ENCODE results near the gene PIP4P1. TPM values are rescaled to one million over a fixed set of nuclear protein-coding genes. Genes with fewer than 3 reads are reported as not detected.

Gene PIP4P1
- total and polyA plus RNA-seq, 4 donors, result 22.2 to 46.7 (median 31.5) TPM

- no peak overlapping the region for H3K4me3 ChIP-seq
- ATAC-seq (ENCODE audit: insufficient read depth, low FRiP score) (no peak), DNase-seq (no peak)
- no peaks in the 10 kb centered on the region for H3K27me3 ChIP-seq (ENCODE audit: control insufficient read depth in 3 of 3, insufficient read depth in 3 of 3, low read length in 2 of 3)
- H3K4me1 ChIP-seq (ENCODE audit: control insufficient read depth in 5 of 5, insufficient read depth in 5 of 5, low read length in 5 of 5), result peaks cover 0 to 7% (median 5%) of the 10 kb centered on the region in 5 donors
- H3K27ac ChIP-seq (ENCODE audit: low read depth in 1 of 2, low read length in 1 of 2), result no peak overlapping the region
- no peaks in the 10 kb centered on the region for H3K9me3 ChIP-seq (ENCODE audit: control insufficient read depth in 4 of 4, insufficient read depth in 3 of 4, low read length in 3 of 4)
- H3K36me3 ChIP-seq (ENCODE audit: control insufficient read depth in 4 of 4, insufficient read depth in 4 of 4, low read length in 4 of 4), result no peaks in the 10 kb centered on the region
- 48 to 74% methylated on average over 7 of the region's 7 CpGs for WGBS, 2 donors
- no peak for TF ChIP-seq CTCF (IDR thresholded peaks at IDR 0.05; ENCODE audit: control extremely low read depth, extremely low read depth)
- no peak overlapping the region for H3K9ac ChIP-seq (ENCODE audit: insufficient read depth in 1 of 2, low read length in 2 of 2)
Measured at GRCh38 chr14:20417250-20418186, 43.7 kb downstream of the PIP4P1 start.

- WGBS, 2 donors, result 92 to 95% methylated on average over 2 of the region's 2 CpGs
- Histone ChIP-seq H3K27ac (ENCODE audit: low read depth in 1 of 2, low read length in 1 of 2) (no peak overlapping the region), H3K9me3 (ENCODE audit: control insufficient read depth in 4 of 4, insufficient read depth in 3 of 4, low read length in 3 of 4) (no peaks in the 10 kb centered on the region), H3K36me3 (ENCODE audit: control insufficient read depth in 4 of 4, insufficient read depth in 4 of 4, low read length in 4 of 4) (no peaks in the 10 kb centered on the region), H3K4me3 (no peak overlapping the region), H3K4me1 (ENCODE audit: control insufficient read depth in 5 of 5, insufficient read depth in 5 of 5, low read length in 5 of 5) (peaks cover 0 to 14% (median 5%) of the 10 kb centered on the region in 5 donors), H3K27me3 (ENCODE audit: control insufficient read depth in 3 of 3, insufficient read depth in 3 of 3, low read length in 2 of 3) (no peaks in the 10 kb centered on the region), H3K9ac (ENCODE audit: insufficient read depth in 1 of 2, low read length in 2 of 2) (no peak overlapping the region)
- ATAC-seq (ENCODE audit: insufficient read depth, low FRiP score) (no peak), DNase-seq (no peak)
- no peak for TF ChIP-seq CTCF (IDR thresholded peaks at IDR 0.05; ENCODE audit: control extremely low read depth, extremely low read depth)
Measured at GRCh38 chr14:20416223-20416622, 45.0 kb downstream of the PIP4P1 start.

GRCh38 chr14:20415782-20416206 lies 45.4 kb downstream of the PIP4P1 start:
- no peak overlapping the region for H3K27ac ChIP-seq (ENCODE audit: low read depth in 1 of 2, low read length in 1 of 2)
- DNase-seq (peak in 2 of 3 donors; percentile 62 to 67), ATAC-seq (ENCODE audit: insufficient read depth, low FRiP score) (no peak)
- TF ChIP-seq CTCF (IDR thresholded peaks at IDR 0.05; ENCODE audit: control extremely low read depth, extremely low read depth), result peak; percentile 41
- WGBS, 2 donors, result 33 to 38% methylated on average over 3 of the region's 3 CpGs
- no peak overlapping the region for H3K4me3 ChIP-seq
- peaks cover 0 to 14% (median 5%) of the 10 kb centered on the region in 5 donors for H3K4me1 ChIP-seq (ENCODE audit: control insufficient read depth in 5 of 5, insufficient read depth in 5 of 5, low read length in 5 of 5)
- H3K36me3 ChIP-seq (ENCODE audit: control insufficient read depth in 4 of 4, insufficient read depth in 4 of 4, low read length in 4 of 4), result no peaks in the 10 kb centered on the region
- peak overlapping the region in 1 of 2 donors; percentile 28 for H3K9ac ChIP-seq (ENCODE audit: insufficient read depth in 1 of 2, low read length in 2 of 2)
- no peaks in the 10 kb centered on the region for H3K9me3 ChIP-seq (ENCODE audit: control insufficient read depth in 4 of 4, insufficient read depth in 3 of 4, low read length in 3 of 4)
- no peaks in the 10 kb centered on the region for H3K27me3 ChIP-seq (ENCODE audit: control insufficient read depth in 3 of 3, insufficient read depth in 3 of 3, low read length in 2 of 3)
